ENCODE results near the gene RNASE8. TPM values are rescaled to one million over a fixed set of nuclear protein-coding genes. Genes with fewer than 3 reads are reported as not detected.
A peak's percentile ranks its signal among the peaks of the same experiment; 100 is the strongest.
"Not testable (repeated sequence)": the region's sequence is repeated elsewhere in the genome, so short reads cannot be mapped to it uniquely, and the experiment has no call there.

The RNASE8 gene
- not detected in 2 replicates for total RNA-seq (ENCODE audit: low replicate concordance)

GRCh38 chr14:21057803-21058675 is at the start of gene RNASE8:
RNASE8 (plus strand) TSS chr14:21057822; CDS start chr14:21057893, 71 bp downstream.
- no peak for DNase-seq (ENCODE audit: low read depth)
- TF ChIP-seq CTCF (IDR thresholded peaks at IDR 0.05; ENCODE audit: insufficient read depth, low read length): no peak
- no peak within 1 kb of the TSS for H3K4me3 ChIP-seq (ENCODE audit: low read depth, low read length)

DNA sequence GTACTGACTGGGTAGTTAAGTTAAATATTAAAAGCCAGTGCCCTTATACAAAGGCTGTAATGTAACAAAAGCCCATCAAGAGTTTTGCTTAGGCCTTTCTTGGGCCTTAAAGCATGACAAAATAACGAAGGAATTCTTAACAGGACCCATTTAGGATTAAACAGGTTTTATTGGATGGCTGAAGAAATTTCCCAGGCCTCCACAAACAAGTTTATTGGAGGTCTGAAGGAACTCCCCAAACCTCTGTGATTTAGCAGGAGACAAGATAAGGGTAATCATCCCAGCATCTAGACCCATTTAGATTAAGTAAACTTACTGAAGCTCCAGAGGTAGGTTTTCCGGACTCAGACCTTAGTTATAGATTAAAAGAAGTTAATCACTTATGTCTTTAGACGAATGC is 47.9 kb upstream of the RNASE8 start:
- not testable (repeated sequence) for DNase-seq (ENCODE audit: low read depth); H3K4me3 ChIP-seq (ENCODE audit: low read depth, low read length)

- H3K4me3 ChIP-seq (ENCODE audit: low read depth, low read length): no peak overlapping the region
- TF ChIP-seq CTCF (IDR thresholded peaks at IDR 0.05; ENCODE audit: insufficient read depth, low read length): no peak
- no peak for DNase-seq (ENCODE audit: low read depth)
Observed at GRCh38 chr14:21011136-21011535, 46.5 kb upstream of the RNASE8 start.

DNA sequence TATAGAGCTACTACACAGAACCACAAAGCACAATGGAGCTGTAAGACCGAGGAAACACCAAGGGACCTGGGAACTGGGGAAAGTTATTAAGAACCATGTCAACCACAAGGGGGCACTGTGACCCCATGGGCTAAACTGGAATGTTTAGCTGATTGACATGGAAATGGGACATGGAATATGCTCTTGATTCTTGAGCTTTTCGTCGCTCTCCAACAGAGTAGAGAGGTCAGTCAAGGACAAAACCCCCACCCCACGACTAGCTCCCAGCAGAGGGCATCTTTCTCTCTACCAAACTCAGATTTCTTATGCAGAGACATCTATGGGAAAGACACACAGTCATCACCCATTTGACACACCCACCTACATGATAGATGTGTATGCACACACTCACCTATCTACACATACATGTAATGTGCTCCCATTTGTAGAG is 42.8 kb upstream of the RNASE8 start:
- peak; percentile 92 for TF ChIP-seq CTCF (IDR thresholded peaks at IDR 0.05; ENCODE audit: insufficient read depth, low read length)
- H3K4me3 ChIP-seq (ENCODE audit: low read depth, low read length): no peak overlapping the region
- peak; percentile 92 for DNase-seq (ENCODE audit: low read depth)

DNA sequence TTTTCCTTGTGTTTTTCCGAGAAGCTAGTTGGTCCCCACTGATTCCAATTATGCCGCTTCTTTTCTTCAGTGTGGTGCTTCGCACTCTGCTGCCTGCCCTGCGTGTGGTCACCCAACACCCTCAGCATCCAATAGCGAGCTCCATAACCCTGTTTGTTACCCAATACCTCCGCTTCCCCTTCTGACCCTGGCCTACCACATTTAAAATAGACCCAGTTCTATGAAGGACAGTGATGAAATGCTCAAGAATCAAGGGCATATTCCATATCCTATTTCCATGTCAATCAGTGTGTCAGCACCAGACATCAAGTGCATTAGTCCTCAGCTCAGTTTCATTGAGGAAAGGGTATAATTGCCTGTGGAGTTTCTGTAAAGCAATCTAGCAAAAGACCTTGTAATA is 42.3 kb upstream of the RNASE8 start:
- DNase-seq (ENCODE audit: low read depth): no peak
- no peak overlapping the region for H3K4me3 ChIP-seq (ENCODE audit: low read depth, low read length)
- no peak for TF ChIP-seq CTCF (IDR thresholded peaks at IDR 0.05; ENCODE audit: insufficient read depth, low read length)

DNA sequence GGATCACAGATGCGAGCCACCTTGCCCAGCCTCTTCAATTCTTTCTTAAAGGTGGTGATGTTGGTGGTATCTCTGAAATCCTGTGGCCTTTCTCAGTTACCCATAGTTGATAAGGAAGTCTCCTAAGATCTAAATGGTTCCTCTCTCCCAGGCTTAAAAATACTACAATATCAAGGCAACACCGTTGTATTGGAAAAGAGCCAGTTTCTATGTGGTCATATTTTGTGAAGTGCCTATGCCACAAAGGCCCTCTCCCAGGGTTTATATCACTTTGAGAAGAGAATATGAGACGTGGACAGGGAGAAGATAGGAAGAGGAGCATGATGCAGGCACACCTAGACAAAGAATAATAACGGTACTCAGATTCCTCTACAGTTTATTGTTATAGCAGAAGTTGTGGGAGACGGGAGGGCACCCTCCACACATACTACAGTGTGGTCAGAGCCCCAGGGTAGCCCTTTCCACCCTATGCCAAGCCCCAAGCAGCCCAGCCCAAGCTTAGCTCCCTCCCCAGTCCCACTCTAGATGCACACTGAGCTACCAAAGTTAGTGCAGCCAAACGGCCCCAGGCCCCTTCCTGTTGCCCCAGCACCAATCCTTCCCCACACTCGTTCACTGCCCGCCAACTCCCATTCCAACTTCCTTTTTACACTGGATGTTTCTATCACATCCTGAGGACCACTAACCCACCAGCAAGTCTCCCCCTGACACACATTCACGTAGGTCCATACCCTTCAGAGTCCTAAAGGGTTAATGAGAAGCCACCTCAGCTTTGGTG is 41.0 kb upstream of the RNASE8 start:
- no peak for TF ChIP-seq CTCF (IDR thresholded peaks at IDR 0.05; ENCODE audit: insufficient read depth, low read length)
- no peak for DNase-seq (ENCODE audit: low read depth)
- H3K4me3 ChIP-seq (ENCODE audit: low read depth, low read length): no peak overlapping the region

All from fibroblast of the aortic adventitia (primary cell).